ENCODE measurements around the gene BRD9.
"Not testable (repeated sequence)": the region's sequence is repeated elsewhere in the genome, so short reads cannot be mapped to it uniquely, and the experiment has no call there.

BRD9 gene

DNA sequence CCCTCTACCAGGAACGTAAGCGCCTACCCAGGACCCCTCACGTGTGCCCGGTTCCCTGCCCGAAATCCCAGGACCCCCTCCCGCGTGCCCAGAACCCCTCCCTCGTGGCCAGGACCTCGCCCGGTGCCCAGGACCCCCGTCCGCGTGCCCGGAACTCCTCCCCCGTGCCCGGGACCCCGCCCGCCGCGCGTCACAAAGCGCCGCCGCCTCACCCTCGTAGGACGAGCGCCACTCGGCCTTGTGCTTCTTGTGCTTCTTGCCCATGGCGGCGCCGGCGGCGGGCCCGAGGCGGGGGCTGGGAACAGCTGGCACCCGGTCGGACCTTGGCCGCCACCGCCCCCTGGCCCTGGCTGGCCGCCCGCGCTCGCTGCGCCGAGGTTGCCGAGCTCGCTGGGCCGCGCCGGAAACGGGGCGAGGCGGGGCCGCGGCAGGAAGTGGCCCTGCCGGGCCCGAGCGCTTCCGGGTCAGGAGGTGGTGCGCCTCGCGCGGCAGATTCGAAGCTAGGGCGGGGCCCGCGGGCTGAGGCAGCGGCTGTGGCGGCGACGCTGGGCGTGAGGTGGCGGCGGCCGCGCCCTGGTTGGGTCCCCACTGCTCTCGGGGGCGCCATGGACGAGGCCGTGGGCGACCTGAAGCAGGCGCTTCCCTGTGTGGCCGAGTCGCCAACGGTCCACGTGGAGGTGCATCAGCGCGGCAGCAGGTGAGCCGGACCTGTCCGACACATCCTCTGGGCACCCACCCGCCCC lies at the start of gene BRD9, which contains the start of gene TRIP13:
Gene BRD9, minus strand, starts transcription at position 408 of the 743 bp plus-strand sequence. Its CDS starts 144 bp downstream, at position 264.
Gene TRIP13, plus strand, starts transcription at position 491 of the 743 bp plus-strand sequence. Its CDS starts 115 bp downstream, at position 606.
- DNase-seq: peak; percentile 81

DNA sequence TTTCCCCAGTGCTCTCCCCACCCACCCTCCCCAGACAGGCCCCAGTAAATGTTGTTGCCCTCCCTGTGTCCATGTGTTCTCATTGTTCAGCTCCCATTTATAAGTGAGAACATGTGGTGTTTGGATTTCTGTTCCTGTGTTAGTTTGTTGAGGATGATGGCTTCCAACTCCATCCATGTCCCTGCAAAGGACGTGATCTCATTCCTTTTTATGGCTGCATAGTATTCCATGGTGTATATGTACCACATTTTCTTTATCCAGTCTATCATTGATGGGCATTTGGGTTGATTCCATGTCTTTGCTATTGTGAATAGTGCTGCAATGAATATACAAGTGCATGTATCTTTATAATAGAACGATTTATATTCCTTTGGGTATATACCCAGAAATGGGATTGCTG lies 48.1 kb upstream of the BRD9 start:
- DNase-seq: not testable (repeated sequence)

DNA sequence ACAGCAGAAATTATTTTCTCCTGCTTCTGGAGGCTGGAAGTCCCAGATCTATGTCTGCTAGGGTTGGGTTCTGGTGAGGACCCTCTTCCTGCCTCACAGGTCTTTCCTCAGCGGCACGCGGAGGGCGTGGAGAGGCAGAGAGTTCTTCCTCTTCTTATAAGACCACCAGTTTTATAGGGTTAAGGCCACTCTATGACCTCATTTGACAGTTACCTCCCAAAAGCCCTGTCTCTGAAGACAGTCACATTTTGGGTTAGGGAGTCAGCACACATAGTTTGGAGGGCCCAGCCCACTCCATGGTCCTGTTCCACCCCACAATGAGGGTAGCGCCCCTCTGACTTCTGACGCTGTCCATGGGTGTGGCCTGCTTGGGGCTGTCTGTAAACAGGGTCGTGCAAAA lies 46.8 kb upstream of the BRD9 start:
- no peak for DNase-seq

DNA sequence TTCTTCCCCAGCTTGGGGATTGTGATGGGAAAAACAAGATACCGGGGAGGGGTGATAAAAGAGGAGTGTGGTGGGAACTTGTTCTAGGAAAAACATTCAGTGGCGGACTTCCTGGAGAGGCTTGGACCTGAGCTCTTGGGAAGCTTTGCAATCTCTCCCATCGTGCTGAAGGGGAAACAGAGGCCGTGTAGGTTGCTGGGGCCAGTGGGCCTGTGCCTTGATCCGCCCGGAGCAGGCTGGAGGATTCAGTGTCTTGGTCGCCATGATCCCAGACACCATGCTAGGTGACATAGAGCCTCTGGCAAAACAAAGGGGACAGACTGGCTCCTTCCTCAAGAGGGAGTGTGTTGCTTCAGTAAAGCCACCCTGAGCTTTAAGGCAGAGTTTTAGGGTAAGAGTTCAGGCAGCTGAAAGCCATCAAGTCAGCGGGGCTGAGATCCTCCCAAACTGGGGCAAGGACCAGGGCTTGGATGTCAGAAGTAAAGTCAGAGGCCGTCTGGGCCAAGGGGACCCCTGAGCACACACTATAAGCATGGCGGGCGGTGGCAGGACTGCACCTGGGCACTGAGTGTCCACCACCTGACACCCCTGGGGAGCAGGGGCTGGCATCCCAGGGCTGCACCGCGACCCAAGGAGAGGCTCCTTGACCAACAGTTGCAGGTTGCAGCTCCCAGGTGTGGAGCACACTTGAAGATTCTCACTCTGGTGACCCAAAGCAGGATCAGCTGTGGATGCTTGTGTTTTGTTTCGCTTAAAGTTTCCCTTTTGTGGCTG lies 44.7 kb upstream of the BRD9 start:
- no peak for DNase-seq

DNA sequence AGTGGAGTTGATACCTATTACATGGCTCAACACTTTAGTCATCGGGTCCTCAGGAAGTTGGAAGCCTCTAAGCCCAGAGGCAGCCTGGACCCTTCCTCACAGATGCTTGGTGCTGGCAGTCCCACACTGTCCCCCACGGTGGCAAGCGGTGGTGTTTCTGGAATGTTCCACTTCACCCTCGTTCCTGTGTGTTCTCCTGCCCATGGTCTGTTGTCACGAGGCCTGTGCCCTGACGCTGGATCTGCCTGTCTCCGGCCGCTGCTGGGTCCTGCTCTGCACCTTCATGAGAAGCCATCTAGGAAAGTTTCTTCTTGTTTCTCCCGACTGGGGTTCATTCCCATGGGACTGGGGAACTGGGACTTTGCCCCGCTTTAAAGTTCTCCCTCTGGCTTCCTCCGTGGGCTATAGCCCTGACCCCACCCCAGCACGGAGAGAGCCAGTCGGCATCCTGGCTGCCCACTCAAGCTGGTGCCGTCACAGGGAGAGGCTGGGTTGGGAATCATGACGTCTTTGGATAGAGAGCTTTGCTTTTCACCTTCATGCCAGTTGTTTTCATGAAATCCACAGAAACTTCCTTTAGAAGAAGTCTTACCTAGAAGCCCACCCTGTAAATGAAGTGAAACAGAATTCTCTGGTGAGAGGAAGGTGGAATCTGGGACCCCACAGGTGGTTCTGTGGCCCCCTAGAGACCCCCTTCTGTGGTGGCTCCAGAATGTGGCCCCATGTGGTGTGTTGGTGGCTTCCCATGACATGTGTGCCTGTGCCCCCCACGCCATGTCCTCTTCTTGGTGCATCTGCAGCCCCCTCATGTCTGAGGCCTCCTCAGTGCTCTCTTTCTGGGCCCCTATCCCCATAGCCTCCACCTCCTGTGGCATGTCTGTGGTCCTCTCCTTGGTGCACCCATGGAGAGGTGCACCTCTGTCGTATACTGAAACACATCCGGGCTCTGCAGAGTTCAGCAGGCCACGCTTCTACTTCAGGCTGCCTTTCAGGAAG lies 43.8 kb upstream of the BRD9 start:
- DNase-seq: no peak

DNA sequence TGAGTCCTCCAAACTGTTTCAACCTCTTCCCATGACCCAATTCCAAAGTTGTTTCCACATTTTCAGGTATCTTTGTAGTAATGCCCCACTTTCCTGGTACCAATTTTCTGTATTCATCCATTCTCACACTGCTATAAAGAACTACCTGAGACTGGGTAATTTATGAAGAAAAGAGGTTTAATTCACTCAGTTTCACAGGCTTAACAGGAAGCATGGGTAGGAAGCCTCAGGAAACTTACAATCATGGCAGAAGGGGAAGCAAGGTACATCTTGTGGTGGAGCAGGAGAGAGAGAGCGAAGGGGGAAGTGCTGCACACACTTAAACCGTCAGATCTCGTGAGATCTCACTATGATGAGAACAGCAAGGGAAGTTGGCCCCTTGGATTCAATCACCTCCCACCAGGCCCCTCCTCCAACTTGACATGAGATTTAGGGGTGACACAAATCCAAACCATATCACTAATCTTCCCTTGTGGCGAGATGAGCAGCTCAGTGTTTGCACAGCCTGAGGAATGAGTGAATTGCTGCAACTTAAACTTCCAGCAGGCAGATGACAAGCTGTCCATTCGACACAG lies 43.0 kb upstream of the BRD9 start:
- no peak for DNase-seq

DNA sequence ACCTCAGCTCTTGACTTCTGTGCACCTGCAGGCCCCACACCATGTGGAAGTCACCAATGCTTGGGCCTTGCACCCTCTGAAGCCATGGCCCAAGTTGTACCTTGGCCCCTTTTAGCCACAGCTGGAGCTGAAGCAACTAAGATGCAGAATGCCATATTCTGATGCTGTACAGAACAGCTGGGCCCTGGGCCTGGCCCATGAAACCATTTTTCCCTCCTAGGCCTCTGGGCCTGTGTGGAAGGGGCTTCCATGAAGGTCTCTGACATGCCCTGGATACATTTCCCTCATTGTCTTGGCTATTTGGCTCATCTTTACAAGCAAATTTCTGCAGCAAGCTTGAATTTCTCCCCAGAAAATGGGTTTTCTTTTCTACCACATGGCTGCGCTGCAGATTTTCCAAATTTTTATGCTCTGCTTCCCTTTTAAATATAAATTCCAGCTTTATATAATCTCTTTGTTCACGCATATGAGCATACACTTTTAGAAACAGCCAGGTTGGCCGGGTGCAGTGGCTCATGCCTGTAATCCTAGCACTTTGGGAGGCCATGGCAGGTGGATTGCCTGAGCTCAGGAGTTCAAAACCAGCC lies 41.9 kb upstream of the BRD9 start:
- not testable (repeated sequence) for DNase-seq

DNA sequence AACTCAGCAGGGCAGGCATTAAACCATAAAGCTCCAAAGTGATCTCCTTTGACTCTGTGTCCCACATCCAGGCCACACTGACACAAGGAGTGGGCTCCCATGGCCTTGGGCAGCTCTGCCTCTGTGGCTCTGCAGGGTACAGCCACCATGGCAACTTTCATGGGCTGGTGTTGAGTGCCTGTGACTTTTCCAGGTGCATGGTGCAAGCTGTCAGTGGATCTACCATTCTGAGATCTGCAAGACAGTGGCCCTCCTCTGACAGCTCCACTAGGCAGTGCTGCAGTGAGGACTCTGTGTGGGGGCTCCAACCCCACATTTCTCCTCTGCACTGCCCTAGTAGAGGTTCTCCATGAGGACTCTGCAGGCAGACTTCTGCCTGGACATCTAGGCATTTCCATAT lies 41.4 kb upstream of the BRD9 start:
- DNase-seq: not testable (repeated sequence)

DNA sequence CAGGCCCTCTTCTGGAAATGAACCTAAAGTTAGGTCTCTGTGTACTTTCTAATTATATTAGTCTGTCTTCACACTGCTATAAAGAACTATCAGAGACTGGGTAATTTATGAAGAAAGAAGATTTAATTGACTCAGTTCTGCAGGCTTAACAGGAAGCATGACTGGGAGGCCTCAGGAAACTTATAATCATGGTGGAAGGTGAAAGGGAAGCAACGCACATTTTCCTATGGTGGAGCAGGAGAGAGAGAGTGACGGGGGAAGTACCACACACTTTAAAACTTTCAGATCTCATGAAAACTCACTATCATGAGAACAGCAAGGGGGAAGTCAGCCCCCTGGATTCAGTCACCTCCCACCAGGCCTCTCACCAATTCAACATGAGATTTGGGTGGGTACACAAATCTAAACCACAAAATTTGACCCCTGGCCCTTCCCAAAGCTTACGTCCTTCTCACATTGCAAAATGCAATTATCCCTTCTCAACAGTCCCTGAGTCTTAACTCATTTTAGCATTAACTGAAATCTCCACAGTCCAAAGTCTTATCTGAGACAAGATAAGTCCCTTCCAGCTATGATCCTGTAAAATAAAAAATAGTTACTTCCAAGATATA lies 40.8 kb upstream of the BRD9 start:
- no peak for DNase-seq

DNA sequence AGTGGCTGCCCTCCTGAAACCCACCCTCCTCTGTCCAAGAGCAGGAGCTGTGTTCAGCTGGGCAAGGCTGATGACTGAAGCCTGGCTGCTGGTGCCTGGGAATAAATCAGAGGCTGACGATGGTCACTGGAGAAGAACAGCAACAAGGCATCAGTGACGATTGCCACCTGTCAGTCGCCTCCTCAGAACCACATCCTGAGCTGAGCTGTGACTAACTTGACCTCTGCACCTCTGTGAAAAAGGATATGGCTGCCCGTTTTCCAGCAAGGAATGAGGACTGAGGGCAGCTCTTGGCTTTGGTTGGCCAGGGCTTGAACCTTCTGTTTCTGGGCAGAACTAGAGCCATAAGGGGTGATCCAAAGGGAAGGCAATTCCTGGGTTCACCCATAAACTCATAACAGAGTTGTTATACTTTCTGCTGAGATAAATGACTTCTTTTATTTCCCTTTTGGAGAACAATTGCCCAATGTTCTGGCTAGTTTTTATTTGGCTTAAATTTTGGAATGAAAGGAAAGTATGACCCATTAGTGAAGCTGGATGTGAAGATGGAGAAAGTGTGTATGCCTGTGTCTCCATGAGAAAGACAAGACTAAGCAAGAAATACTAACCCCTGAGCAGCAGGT lies 40.1 kb upstream of the BRD9 start:
- DNase-seq: no peak

DNA sequence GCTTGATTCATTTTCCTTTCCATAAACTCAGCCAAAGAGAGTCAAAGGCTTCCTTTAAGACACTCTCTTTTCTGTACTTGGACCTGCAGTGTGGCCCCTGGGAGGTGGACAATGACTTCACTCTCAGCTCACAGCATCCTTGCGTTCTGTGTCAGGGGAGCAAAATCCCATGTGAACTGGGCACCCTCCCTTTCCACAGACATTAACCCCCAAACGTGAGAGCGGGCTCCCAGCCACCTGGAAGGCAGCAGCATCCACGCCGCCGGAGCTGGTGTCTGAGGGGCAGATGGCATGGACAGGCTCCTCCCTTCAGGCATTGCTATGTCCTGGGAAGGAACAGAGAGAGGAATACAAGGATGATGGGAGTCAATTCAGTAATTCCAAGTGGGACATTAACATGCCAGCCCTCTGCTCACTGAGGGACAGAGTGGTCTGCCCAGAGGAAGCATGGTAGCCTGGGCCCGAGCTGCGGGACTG lies 39.6 kb upstream of the BRD9 start:
- no peak for DNase-seq

DNA sequence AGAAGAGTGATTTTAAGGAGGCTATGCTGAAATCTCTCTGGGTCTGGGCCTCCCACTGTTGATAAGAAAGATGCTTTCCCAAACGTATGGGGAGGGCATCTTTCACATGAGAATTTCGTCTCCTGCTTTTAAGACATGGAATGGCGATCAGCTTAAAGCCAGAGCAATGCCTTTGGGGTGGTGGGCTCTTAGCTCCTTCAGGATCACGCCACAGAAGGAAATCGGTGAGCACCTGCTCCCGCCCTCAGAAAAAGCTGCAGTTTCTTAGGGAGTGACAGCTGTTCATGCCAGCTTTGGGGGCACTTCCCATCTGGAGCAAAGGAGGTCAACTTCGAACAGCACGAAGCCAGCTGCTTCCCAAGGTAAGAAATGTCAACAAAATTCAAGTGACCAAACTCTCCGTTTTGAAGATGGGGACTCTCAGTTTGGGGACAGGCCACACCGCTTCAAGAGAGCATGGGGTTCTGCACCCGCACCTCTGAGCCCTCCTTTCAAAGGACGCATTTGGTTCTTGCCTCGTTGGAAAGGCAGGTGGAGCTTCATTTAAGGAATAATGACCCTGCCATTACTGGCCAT lies 39.1 kb upstream of the BRD9 start:
- no peak for DNase-seq

DNA sequence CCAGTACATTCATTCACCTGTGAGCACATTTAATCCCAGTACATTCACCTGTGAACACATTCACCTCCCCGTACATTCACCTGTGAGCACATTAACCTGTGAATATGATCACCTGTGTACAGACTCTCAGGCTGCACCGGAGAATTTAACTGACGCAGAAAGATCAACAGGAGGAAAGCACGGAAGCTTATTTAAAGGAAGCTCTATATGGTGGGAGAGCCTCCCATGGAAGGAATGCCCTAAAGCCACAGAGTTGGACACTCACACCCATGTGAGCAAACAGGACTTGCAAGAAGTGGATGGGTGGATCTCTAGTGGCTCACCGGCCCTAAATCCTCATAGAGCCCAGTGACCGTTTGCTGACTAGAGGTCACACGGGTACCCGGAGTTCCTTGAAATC lies 38.3 kb upstream of the BRD9 start:
- DNase-seq: no peak

DNA sequence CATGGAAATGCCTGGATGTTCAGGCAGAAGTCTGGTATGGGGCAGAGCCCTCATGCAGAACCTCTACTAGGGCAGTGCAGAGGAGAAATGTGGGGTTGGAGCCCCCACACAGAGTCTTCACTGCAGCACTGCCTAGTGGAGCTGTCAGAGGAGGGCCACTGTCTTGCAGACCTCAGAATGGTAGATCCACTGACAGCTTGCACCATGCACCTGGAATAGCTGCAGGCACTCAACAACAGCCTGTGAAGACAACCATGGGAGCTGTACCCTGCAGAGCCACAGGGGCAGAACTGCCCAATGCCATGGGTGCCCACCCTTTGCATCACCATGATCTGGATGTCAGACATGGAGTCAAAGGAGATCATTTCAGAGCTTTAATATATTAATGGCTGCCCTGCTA lies 37.0 kb upstream of the BRD9 start:
- DNase-seq: no peak

DNA sequence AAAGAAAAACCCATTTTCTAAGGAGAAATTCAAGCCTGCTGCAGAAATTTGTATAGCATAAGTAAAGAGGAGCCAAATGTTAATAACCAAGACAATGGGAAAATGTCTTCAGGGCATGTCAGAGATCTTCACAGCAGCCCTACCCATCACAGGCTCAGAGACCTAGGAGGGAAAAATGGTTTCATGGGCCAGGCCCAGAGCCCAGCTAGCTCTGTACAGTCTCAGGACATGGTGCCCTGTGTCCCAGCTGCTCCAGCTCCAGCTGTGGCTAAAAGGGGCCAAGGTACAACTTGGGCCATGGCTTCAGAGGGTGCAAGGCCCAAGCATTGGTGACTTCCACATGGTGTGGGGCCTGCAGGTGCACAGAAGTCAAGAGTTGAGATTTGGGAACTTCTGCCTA lies 36.6 kb upstream of the BRD9 start:
- not testable (repeated sequence) for DNase-seq

DNA sequence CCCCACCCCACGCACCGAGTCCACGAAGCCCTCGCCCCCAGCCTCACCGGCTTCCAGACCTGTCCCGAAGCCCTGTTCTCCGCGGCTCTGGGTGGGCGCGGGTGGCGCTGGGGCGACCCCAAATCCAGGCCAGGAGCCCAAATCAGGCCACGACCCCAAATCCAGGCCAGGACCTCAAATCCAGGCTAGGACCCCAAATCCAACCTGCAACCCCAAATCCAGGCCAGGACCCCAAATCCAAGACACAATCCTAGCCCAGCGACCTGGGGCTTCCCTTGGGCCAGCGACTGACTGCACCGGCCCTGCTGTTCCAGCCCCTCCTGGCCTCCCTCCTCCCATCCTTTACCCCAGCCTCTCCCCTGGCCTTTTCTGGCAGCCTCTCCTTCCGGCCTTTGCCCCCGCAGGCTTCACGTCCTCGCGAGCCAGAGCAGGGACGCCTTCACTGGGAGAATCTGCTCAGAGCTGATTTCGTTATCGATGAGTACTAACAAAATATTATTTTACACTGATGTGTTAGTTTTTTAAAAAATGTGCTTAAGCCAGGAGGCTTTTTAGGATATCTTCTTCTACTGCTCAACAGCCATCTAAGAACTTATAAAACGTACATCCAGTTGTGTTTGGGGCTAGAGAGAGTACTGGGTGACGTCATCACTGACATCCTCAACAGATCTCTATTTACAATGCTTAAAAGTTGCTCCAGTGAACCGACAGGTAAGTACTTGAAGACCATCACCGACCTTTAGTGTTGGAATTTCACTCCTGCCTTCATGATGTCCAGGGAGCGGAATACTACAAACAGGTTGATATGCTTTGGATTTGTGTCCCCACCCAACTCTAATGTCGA lies 34.8 kb upstream of the BRD9 start:
- DNase-seq: no peak

DNA sequence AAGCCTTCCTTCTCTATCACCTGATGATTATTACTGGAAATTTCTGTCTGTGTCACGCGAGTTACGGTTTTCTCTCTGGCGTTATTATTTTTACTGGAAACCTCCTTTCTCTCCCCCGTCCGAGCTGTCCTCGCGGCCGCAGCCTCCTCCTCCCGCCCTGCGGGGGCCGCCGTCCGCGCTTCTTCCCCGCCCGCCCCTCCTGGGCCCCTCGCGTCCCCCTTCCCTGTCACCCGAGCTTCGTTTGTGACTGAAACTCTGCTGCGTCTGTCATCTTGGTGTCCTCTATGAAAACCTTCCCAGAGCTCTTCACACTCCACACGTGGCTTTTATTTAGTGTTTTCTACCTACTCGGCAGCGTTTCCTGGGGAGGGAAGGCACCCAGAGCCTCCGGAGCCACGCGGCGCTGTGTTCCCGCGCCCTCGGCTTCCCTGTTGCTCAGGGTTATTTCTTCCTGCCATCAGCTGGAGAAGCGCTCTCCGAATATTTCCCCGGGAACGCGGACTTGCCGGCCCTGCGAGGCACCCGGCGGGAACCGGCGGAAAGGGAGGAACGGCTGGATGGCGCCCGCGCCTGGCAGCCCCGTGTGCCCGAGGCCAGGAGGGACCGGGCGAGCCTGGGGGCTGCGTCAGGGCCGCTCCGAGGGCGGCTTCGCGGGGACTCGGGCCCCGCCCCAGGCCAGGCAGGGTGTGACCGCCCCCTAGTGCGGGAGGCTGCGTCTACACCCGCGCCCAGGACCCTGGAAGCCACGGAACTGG lies 34.0 kb upstream of the BRD9 start:
- DNase-seq: peak; percentile 36

DNA sequence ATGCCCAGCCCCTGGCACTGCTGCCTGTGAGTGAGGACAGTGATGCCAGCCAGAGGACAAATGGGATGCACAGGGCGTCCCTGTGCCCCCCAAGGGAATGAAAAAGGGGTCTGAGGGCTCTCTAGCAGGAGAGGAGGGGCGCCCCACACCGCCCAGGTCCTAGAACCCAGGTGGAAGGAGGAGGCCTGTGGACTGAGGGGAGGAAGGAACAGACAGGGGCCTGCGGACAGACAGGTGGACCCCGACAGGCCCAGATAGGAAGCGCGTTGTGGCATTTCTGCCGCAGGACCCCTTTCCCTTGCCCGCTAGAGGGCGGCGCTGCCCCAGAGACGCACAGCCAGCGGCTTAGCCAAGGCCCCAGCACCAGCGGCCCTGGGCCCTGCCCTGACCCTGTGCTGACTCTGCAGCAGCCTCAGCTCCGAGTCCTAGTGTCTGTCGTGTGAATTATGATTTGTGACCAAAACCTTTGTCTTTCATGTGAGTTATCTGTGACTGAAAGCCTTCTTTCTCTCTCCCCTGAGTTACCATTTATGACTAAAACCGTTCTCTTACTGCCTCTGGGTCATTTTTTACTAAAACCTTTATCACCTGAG lies 30.8 kb upstream of the BRD9 start:
- peak; percentile 77 for DNase-seq

Measured in activated CD8-positive, alpha-beta memory T cell treated with anti-CD3 and anti-CD28 coated beads, Interleukin-2, amount 50 U/mL, for 4 hours (primary cell).